ENCODE data around the gene LIX1.

DNA sequence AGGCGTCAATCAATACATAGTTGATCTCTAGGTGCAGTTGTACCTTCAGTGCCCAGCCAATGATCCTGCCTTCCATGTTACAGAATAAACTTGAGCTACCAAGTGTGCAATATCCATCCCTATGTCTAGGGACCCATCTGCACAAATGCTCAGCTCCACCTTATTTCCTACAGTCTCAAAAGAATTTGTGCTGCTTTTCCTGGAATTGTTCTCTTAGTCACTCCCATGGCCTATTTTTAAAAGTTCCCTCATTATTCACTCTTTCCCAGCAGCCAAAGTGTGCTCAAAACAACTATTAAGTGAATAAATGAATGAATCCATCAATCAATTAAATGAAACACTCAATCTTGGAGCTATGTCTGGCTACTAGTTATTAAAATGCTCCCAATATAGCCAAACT is 14.7 kb downstream of the LIX1 start:
- TF ChIP-seq IRF2 (CRISPR knock-in tag; IDR thresholded peaks at IDR 0.05; ENCODE audit: borderline replicate concordance, low read depth) (no peak), CTCF (IDR thresholded peaks at IDR 0.05) (no peak), ZNF121 (CRISPR knock-in tag; IDR thresholded peaks at IDR 0.05) (no peak), ZBTB43 (CRISPR knock-in tag; IDR thresholded peaks at IDR 0.05) (no peak), NR2C2 (CRISPR knock-in tag; IDR thresholded peaks at IDR 0.05) (no peak), USF2 (CRISPR knock-in tag; IDR thresholded peaks at IDR 0.05) (no peak), MAX (CRISPR knock-in tag; IDR thresholded peaks at IDR 0.05) (no peak), ETV6 (CRISPR knock-in tag; IDR thresholded peaks at IDR 0.05) (no peak), ZBTB21 (CRISPR knock-in tag; IDR thresholded peaks at IDR 0.05; ENCODE audit: borderline replicate concordance) (no peak)
- TF ChIP-seq, protein P1, sequence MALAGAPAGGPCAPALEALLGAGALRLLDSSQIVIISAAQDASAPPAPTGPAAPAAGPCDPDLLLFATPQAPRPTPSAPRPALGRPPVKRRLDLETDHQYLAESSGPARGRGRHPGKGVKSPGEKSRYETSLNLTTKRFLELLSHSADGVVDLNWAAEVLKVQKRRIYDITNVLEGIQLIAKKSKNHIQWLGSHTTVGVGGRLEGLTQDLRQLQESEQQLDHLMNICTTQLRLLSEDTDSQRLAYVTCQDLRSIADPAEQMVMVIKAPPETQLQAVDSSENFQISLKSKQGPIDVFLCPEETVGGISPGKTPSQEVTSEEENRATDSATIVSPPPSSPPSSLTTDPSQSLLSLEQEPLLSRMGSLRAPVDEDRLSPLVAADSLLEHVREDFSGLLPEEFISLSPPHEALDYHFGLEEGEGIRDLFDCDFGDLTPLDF (CRISPR knock-in tag; IDR thresholded peaks at IDR 0.05) = no peak
- TF ChIP-seq, protein P2, sequence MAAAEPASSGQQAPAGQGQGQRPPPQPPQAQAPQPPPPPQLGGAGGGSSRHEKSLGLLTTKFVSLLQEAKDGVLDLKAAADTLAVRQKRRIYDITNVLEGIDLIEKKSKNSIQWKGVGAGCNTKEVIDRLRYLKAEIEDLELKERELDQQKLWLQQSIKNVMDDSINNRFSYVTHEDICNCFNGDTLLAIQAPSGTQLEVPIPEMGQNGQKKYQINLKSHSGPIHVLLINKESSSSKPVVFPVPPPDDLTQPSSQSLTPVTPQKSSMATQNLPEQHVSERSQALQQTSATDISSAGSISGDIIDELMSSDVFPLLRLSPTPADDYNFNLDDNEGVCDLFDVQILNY (CRISPR knock-in tag; IDR thresholded peaks at IDR 0.05) = no peak
